ENCODE results near the gene SLC34A3.

The SLC34A3 gene

DNA sequence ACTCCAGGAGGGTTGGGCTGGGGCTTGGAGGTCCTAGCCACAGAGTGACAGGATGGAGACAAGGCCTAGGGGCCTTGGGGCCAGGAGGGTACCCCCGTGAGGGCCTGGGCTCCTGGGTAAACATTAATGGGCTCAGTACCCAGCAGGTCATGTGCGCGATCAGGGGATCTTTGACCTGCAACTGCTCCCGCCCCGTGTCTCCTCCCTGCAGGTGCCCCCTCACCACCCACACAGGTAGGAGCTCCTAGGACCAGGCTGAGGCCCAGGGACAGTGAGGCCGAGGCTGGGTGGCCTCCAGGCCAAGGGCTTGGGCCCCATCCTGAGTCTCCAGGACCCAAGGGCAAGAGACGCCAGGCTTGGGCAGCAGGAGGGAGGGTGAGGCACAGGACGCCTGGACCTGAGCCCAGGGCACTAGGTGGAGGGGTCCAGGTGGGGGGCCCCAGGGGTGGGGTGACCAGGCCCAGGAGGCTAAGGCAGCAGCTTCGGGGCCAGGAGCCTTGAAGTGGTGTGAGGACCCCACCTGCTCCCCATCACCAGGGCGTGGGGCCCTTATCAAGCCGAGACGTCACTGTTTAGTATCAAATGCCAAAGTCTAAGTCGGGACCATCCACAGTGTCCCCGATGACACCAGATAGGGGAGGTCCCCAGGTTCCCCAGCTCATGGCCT, at the start of gene SLC34A3:
TSS of gene SLC34A3 (plus strand) at position 197 of the 667 bp plus-strand sequence. CDS start 802 bp downstream, outside the sequence.
- no peak for DNase-seq (ENCODE audit: low read depth in 2 of 2)

GRCh38 chr9:137181680-137182079, 49.0 kb upstream of the SLC34A3 start:
- no peak for DNase-seq (ENCODE audit: low read depth in 2 of 2)

GRCh38 chr9:137182836-137183235, 47.9 kb upstream of the SLC34A3 start:
- no peak for DNase-seq (ENCODE audit: low read depth in 2 of 2)

- no peak for DNase-seq (ENCODE audit: low read depth in 2 of 2)
Observed at GRCh38 chr9:137183980-137184595, 46.6 kb upstream of the SLC34A3 start.

DNA sequence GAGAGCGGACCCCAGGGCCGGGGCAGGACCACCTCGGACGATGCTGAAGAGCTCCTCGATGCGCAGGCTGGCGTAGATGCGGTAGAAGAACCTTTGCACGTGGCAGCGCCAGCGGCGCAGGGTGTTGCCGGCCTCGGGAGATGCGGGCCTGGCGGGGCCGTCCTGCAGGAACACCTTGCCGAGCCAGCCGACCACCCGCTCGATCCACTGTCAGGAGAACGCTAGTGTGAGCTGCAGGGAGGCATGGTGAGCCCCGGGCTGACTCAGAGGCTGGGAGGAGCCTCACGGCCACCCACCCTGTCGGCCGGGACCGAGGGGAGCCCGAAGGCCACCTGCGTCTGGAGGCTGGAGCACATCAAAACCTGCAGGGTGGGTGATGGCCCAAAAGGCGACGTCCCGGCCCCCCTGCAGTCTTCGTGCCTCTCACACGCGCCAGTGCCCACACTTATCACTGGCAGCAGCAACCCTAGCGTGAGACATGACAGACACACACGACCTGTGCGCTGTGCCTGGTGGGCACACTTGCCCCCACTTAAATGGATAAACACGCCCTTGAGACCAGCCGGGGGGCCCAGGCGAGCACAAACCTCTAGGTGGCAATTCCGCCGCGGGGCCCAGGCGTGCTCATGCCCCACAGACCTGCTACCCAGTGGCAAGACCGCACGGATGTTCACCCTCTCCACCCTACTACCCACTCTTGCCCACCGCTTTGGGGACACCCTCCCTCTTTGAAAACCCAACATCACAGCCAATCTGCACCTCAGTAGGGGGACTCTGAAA, 45.6 kb upstream of the SLC34A3 start:
- DNase-seq (ENCODE audit: low read depth in 2 of 2), result no peak

- no peak for DNase-seq (ENCODE audit: low read depth in 2 of 2)
Observed at GRCh38 chr9:137185921-137186320, 44.8 kb upstream of the SLC34A3 start.

DNA sequence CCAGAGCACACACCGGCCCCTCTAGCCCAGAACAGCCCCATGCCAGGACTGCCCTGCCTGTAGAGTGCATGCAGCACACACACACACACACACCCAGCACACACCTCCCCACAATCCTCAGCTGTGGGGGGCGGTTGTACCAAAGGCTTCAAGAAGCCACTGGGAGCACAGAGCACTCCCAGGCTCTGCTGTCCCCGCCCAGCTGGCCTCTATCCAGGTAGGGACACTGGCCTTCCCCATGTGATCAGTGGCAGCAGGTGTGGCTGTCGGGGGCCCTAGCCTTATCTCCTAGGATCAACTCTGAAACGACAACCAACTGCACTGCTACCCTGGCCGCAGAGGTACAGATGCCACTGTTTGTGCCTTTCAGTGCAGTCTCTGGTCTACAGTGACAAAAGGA, 44.3 kb upstream of the SLC34A3 start:
- no peak for DNase-seq (ENCODE audit: low read depth in 2 of 2)

DNA sequence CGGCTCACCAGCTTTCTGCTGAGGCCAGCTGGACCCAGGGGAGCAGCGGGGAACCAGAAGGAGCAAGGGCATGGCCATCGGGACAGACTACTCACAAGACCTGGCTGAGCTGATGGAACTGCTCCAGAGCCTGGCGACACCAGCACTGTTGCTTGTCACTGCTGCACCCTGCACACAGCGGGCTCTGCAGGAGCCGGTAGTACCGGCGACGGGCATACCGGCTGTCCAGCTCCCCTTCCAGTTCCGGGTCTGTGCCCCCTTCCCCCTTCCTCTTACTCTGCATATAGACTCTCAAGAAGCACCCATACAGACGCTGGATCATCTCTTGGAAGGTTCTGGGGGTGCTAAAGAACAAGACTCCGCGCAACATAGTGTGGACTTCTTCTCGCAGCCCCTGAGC, 43.3 kb upstream of the SLC34A3 start:
- DNase-seq (ENCODE audit: low read depth in 2 of 2), result no peak

DNA sequence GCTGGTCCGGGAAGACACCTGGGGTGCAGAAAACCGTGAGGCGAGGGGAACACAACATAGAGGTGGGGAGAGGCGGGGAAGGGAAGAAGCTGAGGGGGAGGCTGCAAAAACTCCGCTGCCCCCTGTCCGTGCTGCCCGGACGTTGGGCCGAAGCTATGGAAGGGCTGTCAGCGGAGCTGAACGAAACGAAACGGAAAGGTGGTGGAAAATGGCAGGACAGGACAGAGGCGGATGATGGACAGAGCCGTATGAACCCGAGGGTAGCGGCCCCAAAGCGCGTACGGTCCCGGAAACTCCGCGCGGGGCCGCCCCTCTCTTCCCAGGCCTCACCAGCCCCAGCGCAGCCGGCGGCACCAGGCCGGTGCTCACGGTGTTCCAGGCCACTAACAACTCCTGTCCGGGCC, 42.6 kb upstream of the SLC34A3 start:
- no peak for DNase-seq (ENCODE audit: low read depth in 2 of 2)

DNA sequence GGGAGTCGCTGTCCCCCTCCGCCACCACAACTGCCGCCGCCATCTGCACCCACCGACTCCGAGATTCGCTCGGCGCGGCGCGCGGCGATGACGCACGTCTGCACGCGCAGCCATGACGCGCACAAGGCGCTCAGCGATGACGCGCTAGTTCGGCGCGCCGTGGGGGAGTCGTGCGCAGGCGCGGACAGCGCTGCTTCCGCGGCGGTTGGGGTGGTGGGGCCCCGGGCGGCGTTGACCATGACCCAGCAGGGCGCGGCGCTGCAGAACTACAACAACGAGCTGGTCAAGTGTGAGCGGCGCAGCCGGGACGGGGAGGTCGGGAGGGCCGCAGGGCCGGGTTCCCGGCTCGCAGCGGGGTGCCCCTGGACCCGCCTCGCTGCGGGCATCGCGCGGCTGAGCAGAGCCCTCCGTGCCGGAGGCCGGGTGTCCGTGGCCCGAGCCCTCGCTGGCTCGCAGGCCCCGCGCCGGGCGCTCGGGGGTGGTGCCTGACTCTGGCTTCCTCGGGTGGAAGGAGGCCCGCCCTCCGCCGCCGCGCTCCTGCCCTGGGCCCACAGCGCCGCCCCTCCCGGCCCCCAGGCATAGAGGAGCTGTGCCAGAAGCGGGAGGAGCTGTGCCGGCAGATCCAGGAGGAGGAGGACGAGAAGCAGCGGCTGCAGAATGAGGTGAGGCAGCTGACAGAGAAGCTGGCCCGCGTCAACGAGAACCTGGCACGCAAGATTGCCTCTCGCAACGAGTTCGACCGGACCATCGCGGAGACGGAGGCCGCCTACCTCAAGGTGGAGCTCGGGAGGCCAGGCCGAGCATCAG, 42.0 kb upstream of the SLC34A3 start, which contains the start of the genes ANAPC2 and SSNA1:
TSS of gene ANAPC2 (minus strand) at position 71 of the 807 bp plus-strand sequence. CDS start at position 43, 28 bp downstream.
TSS of gene SSNA1 (plus strand) at position 187 of the 807 bp plus-strand sequence. CDS start at position 238, 51 bp downstream.
- peak; percentile 91 to 94 for DNase-seq (ENCODE audit: low read depth in 2 of 2)

DNA sequence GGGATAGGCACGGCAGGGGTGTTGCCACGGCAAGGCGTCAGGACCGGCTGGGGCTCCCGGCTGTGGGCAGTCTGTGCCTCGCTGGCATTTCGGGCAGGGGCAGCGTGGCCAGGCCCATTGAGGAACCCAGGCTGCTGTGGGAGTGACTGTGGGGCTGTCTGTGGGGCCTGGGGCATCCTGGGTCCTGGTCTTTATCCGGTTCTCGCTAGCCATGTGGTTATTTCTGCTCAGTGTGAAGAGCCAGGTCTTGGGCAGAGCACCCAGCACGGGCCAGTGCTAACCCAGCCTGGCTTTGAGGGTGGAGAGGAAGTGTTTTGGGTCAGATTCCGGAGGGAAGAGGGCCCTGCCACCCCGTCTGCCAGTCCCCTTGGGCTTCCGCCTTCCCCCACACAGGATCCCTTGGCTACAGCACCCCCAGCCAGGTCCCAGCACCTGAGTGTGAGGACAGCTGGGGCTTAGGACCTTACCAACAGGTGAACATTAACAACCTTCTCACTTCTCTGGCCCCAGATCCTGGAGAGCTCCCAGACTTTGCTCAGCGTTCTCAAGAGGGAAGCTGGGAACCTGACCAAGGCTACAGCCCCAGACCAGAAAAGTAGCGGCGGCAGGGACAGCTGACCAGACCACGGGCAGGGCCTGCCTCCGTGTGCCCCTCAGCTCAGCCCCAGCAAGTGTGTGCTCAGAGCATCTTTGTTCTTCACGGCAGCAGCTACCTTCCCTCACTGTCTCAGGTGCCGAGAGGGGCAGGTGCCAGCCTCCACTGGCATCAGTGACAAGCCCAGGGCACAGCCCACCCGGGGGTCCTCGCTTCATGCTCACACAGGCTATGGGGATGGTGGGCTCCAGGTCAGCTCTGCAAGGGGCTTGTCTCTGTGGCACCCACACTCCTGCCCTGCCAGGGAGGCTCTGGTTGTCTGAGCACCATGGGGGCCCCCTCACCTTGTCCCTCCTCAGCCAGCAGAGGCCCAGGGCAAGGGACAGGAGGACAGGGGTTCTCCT, 41.1 kb upstream of the SLC34A3 start:
- DNase-seq (ENCODE audit: low read depth in 2 of 2), result no peak

- DNase-seq (ENCODE audit: low read depth in 2 of 2), result no peak
Observed at GRCh38 chr9:137190315-137190856, 40.3 kb upstream of the SLC34A3 start.

- DNase-seq (ENCODE audit: low read depth in 2 of 2), result no peak
Observed at GRCh38 chr9:137191245-137191644, 39.5 kb upstream of the SLC34A3 start.

DNA sequence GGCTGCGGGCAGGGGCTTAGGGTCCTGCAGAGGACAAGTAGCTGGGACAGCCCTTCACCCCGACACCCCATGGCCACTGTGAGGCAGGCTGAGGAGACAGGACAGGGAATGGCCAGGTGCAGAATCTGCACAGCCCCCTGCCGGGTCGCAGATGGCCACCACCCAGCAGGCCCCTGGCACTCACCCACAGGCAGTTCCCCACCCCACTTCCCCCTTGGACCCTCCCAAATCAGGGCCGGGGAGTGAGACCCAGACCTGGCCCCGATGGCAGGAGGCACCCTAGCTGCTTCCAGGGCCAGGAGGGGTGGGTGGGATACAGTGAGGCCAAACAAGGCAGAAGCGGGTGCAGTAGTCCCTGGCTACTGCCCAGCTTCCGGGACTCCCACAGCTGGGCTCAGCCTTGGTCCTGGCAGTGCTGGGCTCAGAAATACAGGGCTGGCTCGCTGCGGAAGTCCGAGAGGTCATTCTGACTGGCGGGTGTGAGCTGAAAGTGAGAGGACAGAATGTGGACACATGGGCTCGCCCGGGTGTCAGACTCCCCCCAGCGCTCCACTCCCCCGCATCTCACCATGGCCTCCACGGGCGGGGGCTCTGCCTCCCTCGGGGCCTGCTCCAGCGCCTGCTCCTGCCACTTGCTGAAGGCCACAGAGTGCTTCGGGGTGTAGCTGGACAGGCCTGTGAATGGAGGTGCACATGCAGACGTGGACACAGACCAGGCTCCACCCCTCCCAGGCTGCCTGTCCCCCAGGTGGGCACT, 38.8 kb upstream of the SLC34A3 start:
- no peak for DNase-seq (ENCODE audit: low read depth in 2 of 2)

DNA sequence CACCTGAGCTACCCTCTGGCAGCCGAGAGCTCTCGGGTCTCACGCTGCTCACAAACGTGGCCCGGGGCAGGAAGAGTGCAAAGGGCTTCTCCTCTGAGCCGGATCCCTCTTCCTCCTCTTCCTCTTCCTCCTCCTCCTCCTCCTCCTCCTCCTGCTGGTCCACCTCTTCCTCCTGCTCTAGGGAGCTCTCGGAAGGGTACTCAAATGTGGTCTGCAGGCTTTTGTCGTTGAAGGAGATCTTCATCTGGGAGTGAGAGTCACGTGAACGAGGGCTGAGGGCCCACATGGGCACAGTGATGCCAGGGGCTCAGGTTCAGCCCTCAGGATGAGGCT, 38.3 kb upstream of the SLC34A3 start:
- DNase-seq (ENCODE audit: low read depth in 2 of 2), result no peak

GRCh38 chr9:137192859-137193258, 37.8 kb upstream of the SLC34A3 start:
- no peak for DNase-seq (ENCODE audit: low read depth in 2 of 2)

DNA sequence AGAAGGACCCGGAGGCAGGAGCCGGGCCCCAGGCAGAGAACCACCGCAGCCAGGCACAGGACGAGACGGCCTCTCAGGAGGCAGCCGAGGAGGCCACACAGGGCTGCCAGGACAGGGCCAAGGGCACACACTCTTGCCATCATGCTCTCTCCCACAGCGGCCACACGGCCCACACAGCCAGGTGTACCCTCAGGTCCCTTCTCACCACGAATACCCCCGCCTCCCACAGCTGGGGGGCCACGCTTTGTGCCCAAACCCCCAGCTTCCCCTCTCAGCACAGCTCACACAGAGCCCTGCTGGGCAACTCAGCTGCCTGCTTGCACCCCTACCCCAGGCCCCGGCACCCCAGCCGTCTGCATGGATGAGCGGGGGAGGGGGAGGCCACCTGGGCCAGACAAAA, 36.9 kb upstream of the SLC34A3 start:
- no peak for DNase-seq (ENCODE audit: low read depth in 2 of 2)

DNA sequence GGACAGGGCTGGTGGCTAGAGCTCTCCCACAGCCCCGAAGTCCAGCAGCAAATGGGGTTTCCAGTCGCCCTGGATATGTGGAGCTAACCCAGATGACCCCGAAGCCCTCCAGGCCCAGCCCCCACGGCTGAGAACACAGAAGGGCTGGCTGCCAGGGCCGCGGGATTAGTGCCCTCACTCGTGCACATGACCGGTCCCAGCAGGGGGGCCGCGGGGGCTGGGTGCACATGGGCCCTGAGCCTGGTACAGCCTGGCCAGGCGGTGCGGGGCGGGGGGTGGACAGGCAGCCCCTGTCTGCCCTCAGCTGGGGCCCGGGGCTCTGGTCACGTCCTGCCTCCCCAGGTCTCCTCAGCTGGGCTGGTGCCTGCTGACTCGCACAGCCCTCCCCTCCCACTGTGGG, 36.3 kb upstream of the SLC34A3 start:
- no peak for DNase-seq (ENCODE audit: low read depth in 2 of 2)

GRCh38 chr9:137194909-137195308, 35.8 kb upstream of the SLC34A3 start:
- DNase-seq (ENCODE audit: low read depth in 2 of 2), result no peak

All from stimulated activated CD4-positive, alpha-beta T cell treated with anti-CD3 and anti-CD28 coated beads, Interleukin-4, amount 100 ng/mL, for 48 hours (primary cell).